HepG2 (cell line): Measurements from ENCODE around the gene S100A8. TPM values are rescaled to one million over a fixed set of nuclear protein-coding genes. Genes with fewer than 3 reads are reported as not detected.

ENCODE experiments used
- polyA plus RNA-seq, 8 experiments: library from polyadenylated mRNA; depleted of rRNA in 3 of 8; stranded (reverse) in 7 of 8; unstranded in 1 of 8; fragments of >200 nt; fragmentation: Illumina TruSeq in 4 of 8; extraction: Trizol in 4 of 8; gene quantifications; 2 replicates each; pipeline versions ENCODE4 v1.2.1 to v1.2.3, GENCODE V29; 2011 to 2016; ENCODE audit warnings: low read depth in 4 of 8, missing spikeins in 1 of 8, mixed read lengths in 1 of 8; ENCODE audit not compliant: insufficient read depth in 1 of 8
- small RNA-seq, 3 experiments: library from RNA; depleted of rRNA; stranded (forward); fragments of <200 nt; gene quantifications; one replicate each; pipeline ENCODE3, GENCODE V24; 2012; ENCODE audit warnings: low read depth in 2 of 3, low replicate concordance in 1 of 3; ENCODE audit not compliant: insufficient read length in 3 of 3, insufficient read depth in 2 of 3
- total RNA-seq, 5 experiments: library from RNA; depleted of rRNA; stranded (reverse); fragments of >200 nt; fragmentation: Illumina TruSeq; extraction: Trizol; gene quantifications; 2 replicates each; pipeline ENCODE4 v1.2.3, GENCODE V29; 2016; ENCODE audit warnings: low read depth in 1 of 5

S100A8 gene
- total and polyA plus RNA-seq, 2 of the 13 experiments (the other 11 are each of a cell fraction or from before 2014, with no cell fraction given), result not detected

Small RNA genes within 50 kb of the gene (small RNA-seq; reads per million reads assigned to genes)
- gene S100A15A, result 0 reads per million in 3 experiments

Other genes starting within 250 kb of the S100A8 start
- gene SPRR2G, start 240.2 kb downstream of the S100A8 start, total RNA-seq (2016; rRNA removed; fragmentation: Illumina TruSeq; extraction: Trizol), result not detected in 2 replicates
- not detected in 2 replicates for gene SPRR2G, start 240.2 kb downstream of the S100A8 start, polyA plus RNA-seq (2011; rRNA removed)
- gene LELP1, start 187.6 kb downstream of the S100A8 start, total RNA-seq (2016; rRNA removed; fragmentation: Illumina TruSeq; extraction: Trizol), result not detected in 2 replicates
- gene LELP1, start 187.6 kb downstream of the S100A8 start, polyA plus RNA-seq (2011; rRNA removed), result not detected in 2 replicates
- not detected in 2 replicates for gene PRR9, start 173.5 kb downstream of the S100A8 start, total RNA-seq (2016; rRNA removed; fragmentation: Illumina TruSeq; extraction: Trizol)
- not detected in 2 replicates for gene PRR9, start 173.5 kb downstream of the S100A8 start, polyA plus RNA-seq (2011; rRNA removed)
- not detected in 2 replicates for gene LORICRIN, start 131.4 kb downstream of the S100A8 start, total RNA-seq (2016; rRNA removed; fragmentation: Illumina TruSeq; extraction: Trizol)
- not detected in 2 replicates for gene LORICRIN, start 131.4 kb downstream of the S100A8 start, polyA plus RNA-seq (2011; rRNA removed)
- gene PGLYRP3, start 78.1 kb downstream of the S100A8 start, total RNA-seq (2016; rRNA removed; fragmentation: Illumina TruSeq; extraction: Trizol), result not detected in 2 replicates
- gene PGLYRP3, start 78.1 kb downstream of the S100A8 start, polyA plus RNA-seq (2011; rRNA removed), result not detected in 2 replicates
- gene PGLYRP4, start 42.2 kb downstream of the S100A8 start, total RNA-seq (2016; rRNA removed; fragmentation: Illumina TruSeq; extraction: Trizol), result not detected in 2 replicates
- not detected in 2 replicates for gene PGLYRP4, start 42.2 kb downstream of the S100A8 start, polyA plus RNA-seq (2011; rRNA removed)
- 0.31 and 1.1 TPM in 2 replicates for gene S100A9, start 33.2 kb downstream of the S100A8 start, total RNA-seq (2016; rRNA removed; fragmentation: Illumina TruSeq; extraction: Trizol)
- 0.61 and 0.69 TPM in 2 replicates for gene S100A9, start 33.2 kb downstream of the S100A8 start, polyA plus RNA-seq (2011; rRNA removed)
- not detected in 2 replicates for gene S100A12, start 15.5 kb downstream of the S100A8 start, total RNA-seq (2016; rRNA removed; fragmentation: Illumina TruSeq; extraction: Trizol)
- gene S100A12, start 15.5 kb downstream of the S100A8 start, polyA plus RNA-seq (2011; rRNA removed), result not detected in 2 replicates
- not detected in 2 replicates for gene S100A7A, start 25.4 kb upstream of the S100A8 start, total RNA-seq (2016; rRNA removed; fragmentation: Illumina TruSeq; extraction: Trizol)
- not detected in 2 replicates for gene S100A7A, start 25.4 kb upstream of the S100A8 start, polyA plus RNA-seq (2011; rRNA removed)
- not detected in 2 replicates for gene S100A7, start 69.6 kb upstream of the S100A8 start, total RNA-seq (2016; rRNA removed; fragmentation: Illumina TruSeq; extraction: Trizol)
- gene S100A7, start 69.6 kb upstream of the S100A8 start, polyA plus RNA-seq (2011; rRNA removed), result not detected in 2 replicates
- 85.0 and 87.3 TPM in 2 replicates for gene S100A6, start 144.9 kb upstream of the S100A8 start, total RNA-seq (2016; rRNA removed; fragmentation: Illumina TruSeq; extraction: Trizol)
- gene S100A6, start 144.9 kb upstream of the S100A8 start, polyA plus RNA-seq (2011; rRNA removed), result 72.9 and 82.2 TPM in 2 replicates
- not detected in 2 replicates for gene S100A5, start 149.9 kb upstream of the S100A8 start, total RNA-seq (2016; rRNA removed; fragmentation: Illumina TruSeq; extraction: Trizol)
- gene S100A5, start 149.9 kb upstream of the S100A8 start, polyA plus RNA-seq (2011; rRNA removed), result not detected in 2 replicates
- 20.2 and 24.5 TPM in 2 replicates for gene S100A4, start 154.7 kb upstream of the S100A8 start, total RNA-seq (2016; rRNA removed; fragmentation: Illumina TruSeq; extraction: Trizol)
- 9.6 and 12.9 TPM in 2 replicates for gene S100A4, start 154.7 kb upstream of the S100A8 start, polyA plus RNA-seq (2011; rRNA removed)
- 2.5 and 2.8 TPM in 2 replicates for gene S100A3, start 158.2 kb upstream of the S100A8 start, total RNA-seq (2016; rRNA removed; fragmentation: Illumina TruSeq; extraction: Trizol)
- 3.6 and 4.5 TPM in 2 replicates for gene S100A3, start 158.2 kb upstream of the S100A8 start, polyA plus RNA-seq (2011; rRNA removed)
- gene S100A2, start 174.8 kb upstream of the S100A8 start, total RNA-seq (2016; rRNA removed; fragmentation: Illumina TruSeq; extraction: Trizol), result 1.2 and 1.4 TPM in 2 replicates
- gene S100A2, start 174.8 kb upstream of the S100A8 start, polyA plus RNA-seq (2011; rRNA removed), result 1.2 and 1.4 TPM in 2 replicates
- gene S100A16, start 222.1 kb upstream of the S100A8 start, total RNA-seq (2016; rRNA removed; fragmentation: Illumina TruSeq; extraction: Trizol), result 46.0 and 51.2 TPM in 2 replicates
- gene S100A16, start 222.1 kb upstream of the S100A8 start, polyA plus RNA-seq (2011; rRNA removed), result 195 and 203 TPM in 2 replicates
- gene S100A14, start 225.3 kb upstream of the S100A8 start, total RNA-seq (2016; rRNA removed; fragmentation: Illumina TruSeq; extraction: Trizol), result 1.4 and 2.0 TPM in 2 replicates
- gene S100A14, start 225.3 kb upstream of the S100A8 start, polyA plus RNA-seq (2011; rRNA removed), result 7.7 and 10.8 TPM in 2 replicates
- gene S100A13, start 236.4 kb upstream of the S100A8 start, total RNA-seq (2016; rRNA removed; fragmentation: Illumina TruSeq; extraction: Trizol), result 89.5 and 115 TPM in 2 replicates
- 172 TPM in 2 replicates for gene S100A13, start 236.4 kb upstream of the S100A8 start, polyA plus RNA-seq (2011; rRNA removed)
- gene S100A1, start 237.4 kb upstream of the S100A8 start, total RNA-seq (2016; rRNA removed; fragmentation: Illumina TruSeq; extraction: Trizol), result 120 and 151 TPM in 2 replicates
- 238 and 251 TPM in 2 replicates for gene S100A1, start 237.4 kb upstream of the S100A8 start, polyA plus RNA-seq (2011; rRNA removed)
- 35.4 and 38.0 TPM in 2 replicates for gene CHTOP, start 243.0 kb upstream of the S100A8 start, total RNA-seq (2016; rRNA removed; fragmentation: Illumina TruSeq; extraction: Trizol)
- gene CHTOP, start 243.0 kb upstream of the S100A8 start, polyA plus RNA-seq (2011; rRNA removed), result 47.1 and 51.9 TPM in 2 replicates